IMR-90 (cell line): ENCODE measurements around the gene MTG1. TPM values are rescaled to one million over a fixed set of nuclear protein-coding genes. Genes with fewer than 3 reads are reported as not detected.
A peak's percentile ranks its signal among the peaks of the same experiment; 100 is the strongest.

Experiments
- ATAC-seq: fragments of 200-7000 bp; cut with Tn5 transposase; 2 replicates; pipeline ENCODE4 v1.9.1; 2020; ENCODE audit warnings: low read depth, mild to moderate bottlenecking, moderate library complexity
- BruUV-seq: library from RNA; stranded (reverse); fragments of 400-500 nt; replicated peaks from 2 replicates; lab custom pipeline; 2021; lab: Mats Ljungman, UMichigan
- CTCF ChIA-PET: fragments of 300-600 bp; formaldehyde crosslinking; extraction: SDS; loops from one replicate; lab custom pipeline; 2021; ENCODE audit warnings: antibody characterized with exemption; lab: Yijun Ruan, JAX
- POLR2A ChIA-PET: fragments of 300-600 bp; sonication (Branson Sonifier 250); formaldehyde crosslinking; loops from one replicate; lab custom pipeline; 2022; ENCODE audit warnings: antibody characterized with exemption; ENCODE audit not compliant: unreplicated experiment; lab: Charles Lee
- DNase-seq: peaks from one replicate; pipeline ENCODE4 v3.0.0; 2013
- H2AFZ ChIP-seq: replicated peaks from 2 replicates; pipeline ENCODE3; 2013; ENCODE audit warnings: low read length, mild to moderate bottlenecking; ENCODE audit not compliant: poor library complexity
- H2AK5ac ChIP-seq: 2 replicates; pipeline ENCODE4 v1.6.1; 2013; ENCODE audit warnings: low read depth, low read length, inconsistent platforms
- H2AK9ac ChIP-seq: replicated peaks from 2 replicates; pipeline ENCODE3; 2013; ENCODE audit warnings: mild to moderate bottlenecking, low read depth, low read length, moderate library complexity; ENCODE audit not compliant: poor library complexity
- H2BK120ac ChIP-seq: 2 replicates; pipeline ENCODE4 v1.6.1; 2013; ENCODE audit warnings: low read depth, low read length, inconsistent platforms
- H2BK15ac ChIP-seq: 3 replicates; pipeline ENCODE4 v1.6.1; 2013; ENCODE audit warnings: low read depth, low read length, inconsistent platforms
- H2BK20ac ChIP-seq: 2 replicates; pipeline ENCODE4 v1.6.1; 2013; ENCODE audit warnings: low read depth, mild to moderate bottlenecking, inconsistent platforms, low read length, moderate library complexity
- H2BK5ac ChIP-seq: 2 replicates; pipeline ENCODE4 v1.6.1; 2013; ENCODE audit warnings: mild to moderate bottlenecking, low read depth, low read length, inconsistent platforms; ENCODE audit not compliant: poor library complexity, severe bottlenecking
- H3K14ac ChIP-seq: replicated peaks from 2 replicates; pipeline ENCODE4 v1.6.1; 2013; ENCODE audit warnings: low read depth, low read length, inconsistent platforms
- H3K18ac ChIP-seq: 2 replicates; pipeline ENCODE4 v1.6.1; 2013; ENCODE audit warnings: low read depth, low read length, control low read depth
- H3K23ac ChIP-seq: 2 replicates; pipeline ENCODE4 v1.6.1; 2013; ENCODE audit warnings: low read depth, low read length, inconsistent platforms
- H3K27ac ChIP-seq: 2 replicates; pipeline ENCODE4 v1.5.1; 2013; ENCODE audit warnings: mild to moderate bottlenecking, control low read depth, low read length; ENCODE audit not compliant: insufficient read depth
- H3K27me3 ChIP-seq: 2 replicates; pipeline ENCODE4 v1.6.1; 2013; ENCODE audit warnings: low read length; ENCODE audit not compliant: control insufficient read depth, insufficient read depth
- H3K36me3 ChIP-seq: 2 replicates; pipeline ENCODE4 v1.6.1; 2013; ENCODE audit warnings: low read length, mixed read lengths; ENCODE audit not compliant: control insufficient read depth, insufficient read depth
- H3K4ac ChIP-seq: 2 replicates; pipeline ENCODE4 v1.6.1; 2013; ENCODE audit warnings: low read depth, low read length, inconsistent platforms
- H3K4me1 ChIP-seq: 2 replicates; pipeline ENCODE4 v1.6.1; 2013; ENCODE audit warnings: low read length, mixed read lengths; ENCODE audit not compliant: control insufficient read depth, insufficient read depth
- H3K4me2 ChIP-seq: 2 replicates; pipeline ENCODE4 v1.6.1; 2013; ENCODE audit warnings: low read depth, mild to moderate bottlenecking, control low read depth, low read length, moderate library complexity
- H3K4me3 ChIP-seq: 2 replicates; pipeline ENCODE4 v1.5.1; 2013; ENCODE audit warnings: low read depth, mild to moderate bottlenecking, control low read depth, low read length, moderate library complexity; ENCODE audit not compliant: insufficient read depth
- H3K56ac ChIP-seq: 2 replicates; pipeline ENCODE4 v1.6.1; 2013; ENCODE audit warnings: low read length, inconsistent platforms; ENCODE audit not compliant: insufficient read depth; ENCODE audit errors: extremely low read depth
- H3K79me1 ChIP-seq, 2 experiments: 2 replicates each; pipeline ENCODE4 v1.6.1; 2013; ENCODE audit warnings: low read length in 2 of 2, inconsistent platforms in 1 of 2, low read depth in 1 of 2
- H3K9ac ChIP-seq: 2 replicates; pipeline ENCODE4 v1.6.1; 2013; ENCODE audit warnings: low read depth, low read length, control low read depth
- H3K9me1 ChIP-seq: 2 replicates; pipeline ENCODE4 v1.6.1; 2013; ENCODE audit warnings: low read length, inconsistent platforms; ENCODE audit not compliant: insufficient read depth
- H3K9me3 ChIP-seq: 2 replicates; pipeline ENCODE4 v1.6.1; 2013; ENCODE audit warnings: low read length; ENCODE audit not compliant: control insufficient read depth, insufficient read depth
- H4K20me1 ChIP-seq: 2 replicates; pipeline ENCODE4 v1.6.1; 2013; ENCODE audit warnings: low read length, inconsistent platforms; ENCODE audit not compliant: insufficient read depth
- H4K5ac ChIP-seq: 2 replicates; pipeline ENCODE4 v1.6.1; 2013; ENCODE audit warnings: mild to moderate bottlenecking, low read depth, low read length, control low read depth
- H4K8ac ChIP-seq, 2 experiments: 2 replicates each; pipeline ENCODE4 v1.6.1; 2013; ENCODE audit warnings: low read depth in 2 of 2, low read length in 2 of 2, control low read depth in 1 of 2, inconsistent platforms in 1 of 2
- H4K91ac ChIP-seq: 2 replicates; pipeline ENCODE4 v1.6.1; 2013; ENCODE audit warnings: low read depth, low read length, inconsistent platforms; ENCODE audit not compliant: insufficient read depth
- BHLHE40 ChIP-seq: fragments of 150-350 bp; IDR thresholded peaks from 2 replicates; pipeline ENCODE4 v1.6.1; 2016; ENCODE audit warnings: mild to moderate bottlenecking, low read depth, low read length
- CEBPB ChIP-seq: IDR thresholded peaks from 2 replicates; pipeline ENCODE4 v1.6.1; 2012; ENCODE audit warnings: low read depth, low read length, improper control_type of control experiment
- CHD1 ChIP-seq: IDR thresholded peaks from 2 replicates; pipeline ENCODE4 v1.6.1; 2012; ENCODE audit warnings: low read depth, low read length, improper control_type of control experiment
- MAFK ChIP-seq: IDR thresholded peaks from 2 replicates; pipeline ENCODE4 v1.6.1; 2012; ENCODE audit warnings: low read depth, low read length, improper control_type of control experiment
- MAZ ChIP-seq: IDR thresholded peaks from 2 replicates; pipeline ENCODE4 v1.6.1; 2012; ENCODE audit warnings: low read depth, mild to moderate bottlenecking, low read length, improper control_type of control experiment, moderate library complexity, borderline replicate concordance
- MXI1 ChIP-seq: IDR thresholded peaks from 2 replicates; pipeline ENCODE4 v1.6.1; 2012; ENCODE audit warnings: low read depth, mild to moderate bottlenecking, low read length, moderate library complexity, borderline replicate concordance
- NFE2L2 ChIP-seq: fragments of 150-350 bp; IDR thresholded peaks from 2 replicates; pipeline ENCODE4 v1.6.1; 2016; ENCODE audit warnings: low read depth, mild to moderate bottlenecking, low read length
- RCOR1 ChIP-seq: IDR thresholded peaks from 2 replicates; pipeline ENCODE4 v1.6.1; 2012; ENCODE audit warnings: mild to moderate bottlenecking, low read length, improper control_type of control experiment; ENCODE audit not compliant: insufficient replicate concordance
- RFX5 ChIP-seq: IDR thresholded peaks from 2 replicates; pipeline ENCODE4 v1.8.0; 2012; ENCODE audit warnings: low read depth, mild to moderate bottlenecking, low read length, moderate library complexity
- SMC3 ChIP-seq: fragments of 150-350 bp; IDR thresholded peaks from 2 replicates; pipeline ENCODE4 v1.6.1; 2016; ENCODE audit warnings: low read depth, mild to moderate bottlenecking, antibody characterized with exemption, low read length, moderate library complexity
- WGBS, 2 experiments: methylation state at CpG; one replicate each; pipeline versions ENCODE4 v1.1.5 to v1.1.7; 2013; ENCODE audit warnings: missing lambda C conversion rate in 2 of 2; ENCODE audit not compliant: insufficient read length in 1 of 2; ENCODE audit errors: extremely low coverage in 2 of 2; 5-methylcytosine and 5-hydroxymethylcytosine counted together
- dilution Hi-C: fragments of 300-500 bp; cut with HindIII; formaldehyde crosslinking; loops from one replicate; pipeline ENCODE4 v1.14.3; 2018; ENCODE audit warnings: low sequenced_read_pairs; ENCODE audit not compliant: unreplicated experiment
- in situ Hi-C: fragments of 300-500 bp; cut with MboI; formaldehyde crosslinking; loops from 3 replicates; pipeline ENCODE4 v1.14.3; 2019; ENCODE audit warnings: low sequenced_read_pairs, inconsistent platforms, mixed read lengths
- intact Hi-C: fragments of 100-400 bp; cut with micrococcal nuclease; formaldehyde crosslinking; loops from 2 replicates; pipeline ENCODE4 v1.10.0; 2022
- polyA plus RNA-seq, 3 experiments: library from polyadenylated mRNA; depleted of rRNA; stranded (reverse); fragments of >200 nt; gene quantifications; 2 replicates each; pipeline ENCODE4 v1.2.3, GENCODE V29; 2012; ENCODE audit warnings: low replicate concordance in 1 of 3
- total RNA-seq: library from RNA; depleted of rRNA; stranded (reverse); fragments of >200 nt; gene quantifications from 2 replicates; pipeline ENCODE4 v1.2.3, GENCODE V29; 2012
- TF ChIP-seq, protein P1 (sequence below): fragments of 150-350 bp; IDR thresholded peaks from 2 replicates; pipeline ENCODE4 v1.6.1; 2017; ENCODE audit warnings: mild to moderate bottlenecking, antibody characterized with exemption, low read length, low read depth
- TF ChIP-seq, protein P2 (sequence below): conservative IDR thresholded peaks from 2 replicates; pipeline ENCODE4 v1.5.1; 2012; ENCODE audit warnings: mild to moderate bottlenecking, low read depth, low read length, improper control_type of control experiment

The MTG1 gene
- total and polyA plus RNA-seq, 2 of the 4 experiments (the other 2 are of a cell fraction): 38.5 to 64.8 TPM

DNA sequence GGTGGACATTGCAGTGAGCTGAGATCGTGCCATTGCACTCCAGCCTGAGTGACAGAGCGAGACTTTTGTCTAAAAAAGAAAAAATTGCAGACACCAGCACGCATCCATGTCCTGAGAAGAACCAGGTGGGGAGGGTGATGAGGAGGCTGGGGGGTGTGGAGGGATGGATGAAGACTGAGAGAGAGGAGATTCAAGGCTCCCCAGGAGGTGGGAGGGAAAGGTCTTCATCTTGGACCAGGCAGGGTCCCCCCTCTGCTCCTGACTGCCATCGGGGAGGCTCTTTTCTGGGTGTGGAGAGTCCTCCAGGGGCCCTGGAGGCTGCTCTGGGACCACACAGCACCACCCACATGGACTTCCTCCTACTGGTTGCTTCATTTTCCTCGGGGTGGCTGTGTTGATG lies 61.2 kb downstream of the MTG1 start:
- Histone ChIP-seq H2BK15ac (no peak overlapping the region), H3K56ac (no peak overlapping the region), H2AK5ac (no peak overlapping the region), H4K5ac (no peak overlapping the region), H3K79me1 (no peaks in the 10 kb centered on the region), H3K36me3 (no peaks in the 10 kb centered on the region), H3K23ac (no peak overlapping the region), H3K14ac (no peak overlapping the region), H4K8ac (no peak overlapping the region), H2BK20ac (no peak overlapping the region), H3K27ac (no peak overlapping the region), H2AK9ac (peak overlapping the region; percentile 37), H3K9me3 (no peaks in the 10 kb centered on the region), H4K91ac (no peak overlapping the region), H3K4ac (no peak overlapping the region), H3K4me3 (no peak overlapping the region), H3K18ac (no peak overlapping the region), H2AFZ (no peak overlapping the region), H3K27me3 (no peaks in the 10 kb centered on the region), H3K4me1 (no peaks in the 10 kb centered on the region), H4K20me1 (no peaks in the 10 kb centered on the region), H3K4me2 (no peak overlapping the region), H2BK120ac (no peak overlapping the region), H2BK5ac (no peak overlapping the region), H3K9me1 (no peaks in the 10 kb centered on the region), H3K9ac (no peak overlapping the region)
- CTCF ChIA-PET: no interaction called here
- TF ChIP-seq RFX5 (no peak), MXI1 (no peak), NFE2L2 (no peak), CEBPB (no peak), BHLHE40 (no peak), SMC3 (no peak), MAFK (no peak), CHD1 (no peak), MAZ (no peak), RCOR1 (no peak)
- TF ChIP-seq, protein P1, sequence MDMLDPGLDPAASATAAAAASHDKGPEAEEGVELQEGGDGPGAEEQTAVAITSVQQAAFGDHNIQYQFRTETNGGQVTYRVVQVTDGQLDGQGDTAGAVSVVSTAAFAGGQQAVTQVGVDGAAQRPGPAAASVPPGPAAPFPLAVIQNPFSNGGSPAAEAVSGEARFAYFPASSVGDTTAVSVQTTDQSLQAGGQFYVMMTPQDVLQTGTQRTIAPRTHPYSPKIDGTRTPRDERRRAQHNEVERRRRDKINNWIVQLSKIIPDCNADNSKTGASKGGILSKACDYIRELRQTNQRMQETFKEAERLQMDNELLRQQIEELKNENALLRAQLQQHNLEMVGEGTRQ: no peak
- TF ChIP-seq, protein P2, sequence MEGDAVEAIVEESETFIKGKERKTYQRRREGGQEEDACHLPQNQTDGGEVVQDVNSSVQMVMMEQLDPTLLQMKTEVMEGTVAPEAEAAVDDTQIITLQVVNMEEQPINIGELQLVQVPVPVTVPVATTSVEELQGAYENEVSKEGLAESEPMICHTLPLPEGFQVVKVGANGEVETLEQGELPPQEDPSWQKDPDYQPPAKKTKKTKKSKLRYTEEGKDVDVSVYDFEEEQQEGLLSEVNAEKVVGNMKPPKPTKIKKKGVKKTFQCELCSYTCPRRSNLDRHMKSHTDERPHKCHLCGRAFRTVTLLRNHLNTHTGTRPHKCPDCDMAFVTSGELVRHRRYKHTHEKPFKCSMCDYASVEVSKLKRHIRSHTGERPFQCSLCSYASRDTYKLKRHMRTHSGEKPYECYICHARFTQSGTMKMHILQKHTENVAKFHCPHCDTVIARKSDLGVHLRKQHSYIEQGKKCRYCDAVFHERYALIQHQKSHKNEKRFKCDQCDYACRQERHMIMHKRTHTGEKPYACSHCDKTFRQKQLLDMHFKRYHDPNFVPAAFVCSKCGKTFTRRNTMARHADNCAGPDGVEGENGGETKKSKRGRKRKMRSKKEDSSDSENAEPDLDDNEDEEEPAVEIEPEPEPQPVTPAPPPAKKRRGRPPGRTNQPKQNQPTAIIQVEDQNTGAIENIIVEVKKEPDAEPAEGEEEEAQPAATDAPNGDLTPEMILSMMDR: no peak
- BruUV-seq: no TSS peak
- dilution Hi-C loops (no loop called here), intact Hi-C loops (no loop called here), in situ Hi-C loops (no loop called here)
- WGBS, 2 experiments: 60% methylated on average over 2 of the region's 5 CpGs; no CpG with 5 or more reads in 1 of the 2 experiments
- POLR2A ChIA-PET: no interaction called here
- ATAC-seq (no peak), DNase-seq (no peak)
